OCI-M2 (cell line): ENCODE results near the gene RHEX.
"Not testable (repeated sequence)": the region's sequence is repeated elsewhere in the genome, so short reads cannot be mapped to it uniquely, and the experiment has no call there.

Experiments used
- DNase-seq: peaks from one replicate; lab custom pipeline; 2025; ENCODE audit not compliant: unreplicated experiment; lab: John Stamatoyannopoulos, UW

Gene RHEX

GRCh38 chr1:206052919-206053610 is at the start of gene RHEX:
Gene RHEX, plus strand, starts transcription at chr1:206053173. Its CDS starts 44,656 bp downstream, at chr1:206097829.
- not testable (repeated sequence) for DNase-seq

GRCh38 chr1:206003854-206004800 is 48.8 kb upstream of the RHEX start:
- no peak for DNase-seq

- no peak for DNase-seq
Measured at GRCh38 chr1:206004826-206005225, 48.1 kb upstream of the RHEX start.

GRCh38 chr1:206005234-206005633 is 47.7 kb upstream of the RHEX start:
- DNase-seq, result no peak

- DNase-seq, result no peak
Measured at GRCh38 chr1:206005778-206006180, 47.2 kb upstream of the RHEX start.

GRCh38 chr1:206006946-206007345 is 46.0 kb upstream of the RHEX start:
- no peak for DNase-seq

GRCh38 chr1:206010060-206010459 is 42.9 kb upstream of the RHEX start:
- DNase-seq, result no peak

GRCh38 chr1:206011057-206011456 is 41.9 kb upstream of the RHEX start:
- no peak for DNase-seq

- peak; percentile 60 for DNase-seq
Measured at GRCh38 chr1:206012086-206012859, 40.7 kb upstream of the RHEX start.

- DNase-seq, result no peak
Measured at GRCh38 chr1:206013026-206013795, 39.8 kb upstream of the RHEX start.

- DNase-seq, result no peak
Measured at GRCh38 chr1:206014601-206015000, 38.4 kb upstream of the RHEX start.

GRCh38 chr1:206015071-206015470 is 37.9 kb upstream of the RHEX start:
- no peak for DNase-seq

GRCh38 chr1:206020393-206021007 is 32.5 kb upstream of the RHEX start:
- DNase-seq, result no peak

- DNase-seq, result no peak
Measured at GRCh38 chr1:206021008-206021625, 31.9 kb upstream of the RHEX start.

- DNase-seq, result no peak
Measured at GRCh38 chr1:206021626-206022365, 31.2 kb upstream of the RHEX start.

GRCh38 chr1:206022766-206023165 is 30.2 kb upstream of the RHEX start:
- DNase-seq, result no peak

GRCh38 chr1:206023695-206024094 is 29.3 kb upstream of the RHEX start, which contains the start of gene CTSE:
Gene CTSE, minus strand, starts transcription at chr1:206023895. Its CDS starts 104 bp downstream, at chr1:206023791.
- no peak for DNase-seq

GRCh38 chr1:206025283-206025820 is 27.6 kb upstream of the RHEX start:
- no peak for DNase-seq

GRCh38 chr1:206029484-206029883 is 23.5 kb upstream of the RHEX start:
- DNase-seq, result no peak
